HG03521 (cell line): ENCODE data around the gene MRPL41.
A peak's percentile ranks its signal among the peaks of the same experiment; 100 is the strongest.
"Not testable (repeated sequence)": the region's sequence is repeated elsewhere in the genome, so short reads cannot be mapped to it uniquely, and the experiment has no call there.

Source experiments
- ATAC-seq: cut with Tn5 transposase; IDR thresholded peaks from one replicate; pipeline ENCODE4 v1.9.1; 2021; ENCODE audit warnings: mild to moderate bottlenecking, moderate library complexity; ENCODE audit not compliant: unreplicated experiment

Gene MRPL41

GRCh38 chr9:137581361-137582285 is 29.9 kb downstream of the MRPL41 start:
- no peak for ATAC-seq

- ATAC-seq, result no peak
Measured at GRCh38 chr9:137582286-137582860, 30.7 kb downstream of the MRPL41 start.

GRCh38 chr9:137583347-137583746 is 31.7 kb downstream of the MRPL41 start:
- no peak for ATAC-seq

- no peak for ATAC-seq
Measured at GRCh38 chr9:137583957-137584356, 32.3 kb downstream of the MRPL41 start.

GRCh38 chr9:137586854-137587253 is 35.2 kb downstream of the MRPL41 start:
- no peak for ATAC-seq

- ATAC-seq, result no peak
Measured at GRCh38 chr9:137588311-137588710, 36.6 kb downstream of the MRPL41 start.

- ATAC-seq, result no peak
Measured at GRCh38 chr9:137588891-137589290, 37.2 kb downstream of the MRPL41 start.

- ATAC-seq, result peak; percentile 17
Measured at GRCh38 chr9:137589441-137590122, 37.9 kb downstream of the MRPL41 start.

- no peak for ATAC-seq
Measured at GRCh38 chr9:137590123-137590468, 38.4 kb downstream of the MRPL41 start.

- ATAC-seq, result peak; percentile 87
Measured at GRCh38 chr9:137590469-137591383, 39.0 kb downstream of the MRPL41 start, which contains the start of gene ZMYND19. Gene ZMYND19, minus strand, starts transcription at chr9:137590512. Its CDS starts 249 bp downstream, at chr9:137590263.

GRCh38 chr9:137592767-137593166 is 41.1 kb downstream of the MRPL41 start:
- no peak for ATAC-seq

- no peak for ATAC-seq
Measured at GRCh38 chr9:137593176-137593575, 41.5 kb downstream of the MRPL41 start.

- ATAC-seq, result not testable (repeated sequence)
Measured at GRCh38 chr9:137596577-137596976, 44.9 kb downstream of the MRPL41 start.

GRCh38 chr9:137598943-137599342 is 47.3 kb downstream of the MRPL41 start:
- no peak for ATAC-seq
